ENCODE data around the gene RPL12.

DNA sequence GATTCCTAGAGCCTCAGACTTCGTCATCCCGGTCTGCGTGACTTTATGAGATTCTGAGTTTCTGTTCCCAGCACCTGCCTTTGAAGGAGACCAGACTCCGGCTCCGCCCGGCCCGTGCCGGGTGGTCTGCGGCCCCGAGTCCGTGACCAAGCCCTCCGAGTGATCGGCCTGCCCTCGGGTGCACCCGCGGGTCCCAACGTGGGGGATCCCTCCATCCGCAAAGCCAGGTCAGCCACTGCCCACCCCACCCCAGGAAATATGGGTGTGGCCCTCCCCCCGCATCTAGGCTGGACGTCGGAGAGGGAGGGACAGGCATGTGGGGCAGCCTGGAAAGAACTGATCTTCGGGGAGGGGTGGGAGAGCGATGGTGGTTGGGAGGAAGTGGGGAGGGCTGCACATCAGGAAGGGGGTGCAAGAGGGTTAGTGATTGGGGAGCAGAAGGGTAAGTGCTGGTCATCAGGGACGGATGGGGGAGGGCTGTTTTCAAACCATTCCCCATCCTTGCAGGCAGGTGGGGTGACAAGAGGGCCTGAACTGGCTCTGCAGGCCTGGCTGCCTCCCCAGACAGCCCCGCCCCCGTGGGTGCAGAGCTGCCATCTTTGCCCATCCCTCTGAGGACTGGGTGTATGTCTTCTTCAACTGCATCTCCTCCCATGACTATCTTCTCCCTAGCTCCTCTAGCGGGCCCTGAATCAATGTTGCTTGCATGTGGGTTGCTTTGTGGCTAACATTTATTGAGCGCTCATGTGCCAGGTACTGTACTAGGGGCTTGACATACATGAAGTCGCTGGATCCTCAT lies 851 bp upstream of the RPL12 start:
- TF ChIP-seq, protein P1, sequence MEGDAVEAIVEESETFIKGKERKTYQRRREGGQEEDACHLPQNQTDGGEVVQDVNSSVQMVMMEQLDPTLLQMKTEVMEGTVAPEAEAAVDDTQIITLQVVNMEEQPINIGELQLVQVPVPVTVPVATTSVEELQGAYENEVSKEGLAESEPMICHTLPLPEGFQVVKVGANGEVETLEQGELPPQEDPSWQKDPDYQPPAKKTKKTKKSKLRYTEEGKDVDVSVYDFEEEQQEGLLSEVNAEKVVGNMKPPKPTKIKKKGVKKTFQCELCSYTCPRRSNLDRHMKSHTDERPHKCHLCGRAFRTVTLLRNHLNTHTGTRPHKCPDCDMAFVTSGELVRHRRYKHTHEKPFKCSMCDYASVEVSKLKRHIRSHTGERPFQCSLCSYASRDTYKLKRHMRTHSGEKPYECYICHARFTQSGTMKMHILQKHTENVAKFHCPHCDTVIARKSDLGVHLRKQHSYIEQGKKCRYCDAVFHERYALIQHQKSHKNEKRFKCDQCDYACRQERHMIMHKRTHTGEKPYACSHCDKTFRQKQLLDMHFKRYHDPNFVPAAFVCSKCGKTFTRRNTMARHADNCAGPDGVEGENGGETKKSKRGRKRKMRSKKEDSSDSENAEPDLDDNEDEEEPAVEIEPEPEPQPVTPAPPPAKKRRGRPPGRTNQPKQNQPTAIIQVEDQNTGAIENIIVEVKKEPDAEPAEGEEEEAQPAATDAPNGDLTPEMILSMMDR (IDR thresholded peaks at IDR 0.05) = no peak
- TF ChIP-seq POLR2A (IDR thresholded peaks at IDR 0.05) = no peak

All from lower leg skin (tissue), 3 donors.